Renal cortex interstitium (tissue), 11 donors: ENCODE measurements around the gene FXYD3. TPM values are rescaled to one million over a fixed set of nuclear protein-coding genes. Genes with fewer than 3 reads are reported as not detected.

ENCODE experiments used
- DNase-seq, 11 donors: peaks; one replicate each; pipeline ENCODE4 v3.0.0-alpha.2; 2013; ENCODE audit warnings: low read depth in 9 of 11, low spot score in 4 of 11; ENCODE audit errors: extremely low read depth in 1 of 11
- polyA plus RNA-seq, 3 donors: library from polyadenylated mRNA; unstranded; fragments of 120-200 nt; gene quantifications; one replicate each; pipeline ENCODE4 v1.2.1, GENCODE V29; 2013; ENCODE audit not compliant: insufficient read length in 3 of 3

FXYD3 gene
- polyA plus RNA-seq, 3 donors, result 11.7 to 16.6 (median 12.0) TPM

- DNase-seq, result no peak
These were observed 34.4 kb upstream of the FXYD3 start for GRCh38 chr19:35081201-35081600.

GRCh38 chr19:35083691-35084508, 31.7 kb upstream of the FXYD3 start:
- DNase-seq, result no peak

- no peak for DNase-seq
These were observed 31.2 kb upstream of the FXYD3 start for GRCh38 chr19:35084509-35084762.

GRCh38 chr19:35085947-35086346, 29.7 kb upstream of the FXYD3 start:
- no peak for DNase-seq

GRCh38 chr19:35086455-35086854, 29.2 kb upstream of the FXYD3 start:
- DNase-seq, result no peak

DNA sequence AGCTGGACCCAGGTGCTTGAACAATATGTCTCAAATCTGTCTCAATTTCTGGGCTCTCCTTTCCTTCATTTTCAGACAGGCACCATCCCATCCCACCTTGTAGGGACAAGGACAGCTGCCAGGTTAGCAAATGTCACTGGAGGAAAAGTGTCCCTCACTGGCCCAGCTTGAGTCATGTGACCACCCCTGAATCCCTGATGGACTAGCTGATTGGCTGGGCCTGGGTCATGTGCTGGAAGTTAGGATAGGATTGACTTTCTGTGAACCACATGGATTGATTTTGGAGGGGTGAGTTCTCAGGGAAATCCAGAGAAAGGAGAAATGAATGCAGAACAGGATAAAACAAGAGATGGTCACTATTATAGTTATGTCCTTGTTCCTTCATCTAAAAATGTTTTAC, 28.2 kb upstream of the FXYD3 start:
- DNase-seq, result no peak

GRCh38 chr19:35088131-35088913, 27.3 kb upstream of the FXYD3 start:
- DNase-seq, result no peak

GRCh38 chr19:35089554-35089953, 26.1 kb upstream of the FXYD3 start:
- no peak for DNase-seq

- DNase-seq, result no peak
These were observed 25.5 kb upstream of the FXYD3 start for GRCh38 chr19:35090160-35090505.

DNA sequence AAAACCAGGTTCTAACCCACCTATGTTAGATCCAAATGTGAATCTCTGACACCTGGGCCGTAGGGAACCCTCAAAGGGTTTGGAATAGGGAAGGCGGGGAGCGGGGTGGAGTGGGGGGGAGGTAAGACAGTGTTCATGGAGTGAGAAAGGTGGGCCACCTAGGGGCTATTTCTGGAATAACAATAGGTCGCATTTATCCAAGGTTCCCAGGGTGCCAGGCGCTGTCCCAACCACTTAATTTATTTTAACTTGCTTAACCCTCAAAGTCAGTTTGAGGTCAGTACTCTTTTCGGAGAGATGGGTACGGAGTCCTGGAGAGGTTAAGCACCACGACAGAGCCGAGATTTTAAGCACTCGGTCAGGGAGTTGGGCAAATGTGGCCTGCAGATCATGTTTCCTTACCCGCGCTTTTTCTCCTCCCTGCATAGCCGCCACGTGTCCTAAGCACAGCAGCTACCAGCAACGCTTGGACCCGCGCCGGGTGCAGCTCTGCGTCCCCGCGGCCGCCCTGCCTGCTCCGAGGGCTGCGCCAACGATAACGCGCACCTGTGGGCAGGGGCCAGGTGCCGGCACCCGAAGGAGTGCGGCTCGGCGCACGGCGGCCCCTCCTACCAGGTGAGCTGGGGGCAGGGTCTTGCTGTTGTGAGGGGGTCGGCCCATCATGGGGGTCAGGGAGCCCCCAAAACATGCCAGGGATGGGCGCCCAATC, 25.0 kb upstream of the FXYD3 start:
- DNase-seq, result peak in 8 of 11 donors; percentile 62 to 76 (median 68)

- DNase-seq, result no peak
These were observed 22.2 kb upstream of the FXYD3 start for GRCh38 chr19:35093430-35093829.

- DNase-seq, result no peak
These were observed 21.5 kb upstream of the FXYD3 start for GRCh38 chr19:35093941-35094647.

DNA sequence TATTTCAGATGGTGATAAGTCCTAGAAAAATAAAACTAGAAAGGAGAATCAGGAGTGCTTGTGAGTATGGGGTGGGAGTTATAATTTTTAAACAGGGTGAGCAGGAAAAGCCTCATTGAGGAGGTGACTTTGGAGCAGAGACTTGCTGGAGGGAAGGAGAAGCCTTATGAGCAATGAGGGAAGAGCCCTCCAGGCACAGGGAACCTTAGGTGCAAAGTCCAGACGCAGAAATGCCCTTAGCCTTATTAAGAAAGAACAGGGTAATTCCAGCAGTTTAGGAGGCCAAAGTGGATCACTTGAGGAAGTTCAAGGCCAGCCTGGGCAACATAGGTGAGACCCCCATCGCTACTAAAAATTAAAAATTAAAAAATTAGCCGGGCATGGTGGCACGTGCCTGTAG, 21.0 kb upstream of the FXYD3 start:
- DNase-seq, result no peak

- DNase-seq, result no peak
These were observed 19.8 kb upstream of the FXYD3 start for GRCh38 chr19:35095667-35096368.

DNA sequence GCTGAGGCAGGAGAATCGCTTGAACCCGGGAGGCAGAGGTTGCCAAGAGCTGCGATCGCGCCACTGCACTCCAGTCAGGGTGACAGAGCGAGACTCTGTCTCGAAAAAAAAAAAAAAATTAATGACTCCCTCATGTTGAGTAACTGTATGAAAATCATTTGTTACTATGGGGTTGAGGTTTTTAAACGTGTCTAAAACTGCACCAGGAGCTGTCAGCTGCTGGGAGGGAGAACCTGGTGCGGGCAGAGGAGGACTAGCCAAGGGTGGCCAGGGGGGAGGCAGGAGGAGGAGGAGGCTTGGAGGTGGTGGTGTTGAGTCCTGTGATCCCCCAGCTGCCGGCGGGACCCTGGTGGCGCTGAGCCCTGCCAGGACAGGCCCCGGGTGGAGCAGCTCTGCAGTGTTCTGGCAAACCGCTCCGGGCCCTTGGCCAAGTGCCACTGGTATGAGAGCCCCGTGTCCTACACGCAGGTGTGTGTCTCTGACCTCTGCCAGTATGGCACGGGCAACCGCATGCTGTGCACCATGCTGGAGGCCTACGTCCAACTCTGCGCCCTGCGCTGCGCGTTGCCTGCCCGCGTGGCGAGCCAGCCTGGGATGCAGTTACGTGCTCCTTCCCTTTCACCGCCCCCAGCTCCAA, 17.1 kb upstream of the FXYD3 start:
- DNase-seq, result no peak

- DNase-seq, result no peak
These were observed 16.3 kb upstream of the FXYD3 start for GRCh38 chr19:35099155-35099896.

DNA sequence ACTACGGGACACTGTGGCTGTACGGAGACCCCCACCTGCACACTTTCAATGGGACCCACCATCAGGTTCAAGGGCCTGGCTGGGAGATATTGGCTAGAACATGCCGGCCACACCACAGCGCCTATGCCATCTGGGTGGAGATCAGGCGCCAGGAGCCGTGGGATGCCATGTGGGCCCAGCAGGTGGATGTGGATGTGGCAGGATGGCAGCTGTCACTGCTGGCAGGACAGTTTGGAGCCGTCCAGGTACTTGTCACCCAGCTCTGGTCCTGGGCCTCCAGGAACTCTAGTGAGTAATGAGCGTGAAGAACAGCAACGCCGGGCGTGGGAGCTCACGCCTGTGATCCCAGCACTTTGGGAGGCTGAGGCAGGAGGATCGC, 15.7 kb upstream of the FXYD3 start:
- DNase-seq, result no peak
